Hematopoietic multipotent progenitor cell treated with erythropoietin and hydrocortisone succinate and interleukin-3 and kit ligand, for 4 days (in vitro differentiated cells): ENCODE data around the gene YIF1B.

Experiments used
- DNase-seq: peaks from one replicate; pipeline ENCODE4 v3.0.0-alpha.2; 2015

YIF1B gene

GRCh38 chr19:38331728-38332127, 16.0 kb upstream of the YIF1B start:
- no peak for DNase-seq

- DNase-seq = no peak
These were observed 13.9 kb upstream of the YIF1B start for GRCh38 chr19:38329651-38330050.

GRCh38 chr19:38326591-38326990, 10.8 kb upstream of the YIF1B start:
- DNase-seq = no peak

- DNase-seq = no peak
These were observed 8.7 kb upstream of the YIF1B start for GRCh38 chr19:38324431-38324830.

- DNase-seq = no peak
These were observed 7.5 kb upstream of the YIF1B start for GRCh38 chr19:38323291-38323690.

GRCh38 chr19:38321646-38322196, 6.0 kb upstream of the YIF1B start:
- DNase-seq = no peak

- no peak for DNase-seq
These were observed 5.2 kb upstream of the YIF1B start for GRCh38 chr19:38320969-38321339.

GRCh38 chr19:38319421-38320258, 3.9 kb upstream of the YIF1B start, which contains the start of gene KCNK6:
Gene KCNK6, plus strand, starts transcription at chr19:38319845. Its CDS starts 106 bp downstream, at chr19:38319951.
- peak; percentile 58 for DNase-seq

GRCh38 chr19:38318660-38319059, 2.9 kb upstream of the YIF1B start:
- peak; percentile 47 for DNase-seq

GRCh38 chr19:38317104-38317612, 1.4 kb upstream of the YIF1B start:
- DNase-seq = peak; percentile 96

- no peak for DNase-seq
These were observed 825 bp upstream of the YIF1B start for GRCh38 chr19:38316477-38317067.

- no peak for DNase-seq
These were observed 4.8 kb downstream of the YIF1B start for GRCh38 chr19:38310986-38311385.

- no peak for DNase-seq
These were observed 5.5 kb downstream of the YIF1B start for GRCh38 chr19:38310279-38310670.

GRCh38 chr19:38309615-38310278, 6.0 kb downstream of the YIF1B start:
- no peak for DNase-seq

GRCh38 chr19:38308926-38309614, 6.7 kb downstream of the YIF1B start:
- DNase-seq = no peak

GRCh38 chr19:38308006-38308766, 7.6 kb downstream of the YIF1B start:
- no peak for DNase-seq

GRCh38 chr19:38307597-38307996, 8.2 kb downstream of the YIF1B start:
- no peak for DNase-seq

- no peak for DNase-seq
These were observed 8.7 kb downstream of the YIF1B start for GRCh38 chr19:38307076-38307475.

GRCh38 chr19:38306236-38306635, 9.5 kb downstream of the YIF1B start:
- DNase-seq = no peak

GRCh38 chr19:38304866-38305429, 10.8 kb downstream of the YIF1B start:
- peak; percentile 81 for DNase-seq

GRCh38 chr19:38304352-38304865, 11.3 kb downstream of the YIF1B start:
- no peak for DNase-seq
